ENCODE results near the gene TBC1D1. TPM values are rescaled to one million over a fixed set of nuclear protein-coding genes. Genes with fewer than 3 reads are reported as not detected.
A peak's percentile ranks its signal among the peaks of the same experiment; 100 is the strongest.

TBC1D1 gene
- total RNA-seq, 4 donors from 2014 or later: 111 to 176 (median 142) TPM

- Histone ChIP-seq H3K27me3 (no peaks in the 10 kb centered on the region), H3K4me3 (no peak overlapping the region), H3K4me1 (no peaks in the 10 kb centered on the region), H3K9me3 (no peaks in the 10 kb centered on the region), H3K27ac (no peak overlapping the region), H3K36me3 (peaks cover 0 to 35% of the 10 kb centered on the region in 2 donors)
- ATAC-seq (no peak), DNase-seq (no peak)
- intact Hi-C loops (cut with DNase I; ENCODE audit: low total_unique reads): loop anchor here (10.0 kb wide), 1 partner anchor 1029 kb away; no protein-coding TSS in a partner anchor
- in situ Hi-C loops (cut with MboI; ENCODE audit: low sequenced_read_pairs in 4 of 4): no loop called here
- TF ChIP-seq CTCF (IDR thresholded peaks at IDR 0.05 in 4 of 5, conservative IDR thresholded peaks at IDR 0.05 in 1 of 5) (no peak), POLR2A (IDR thresholded peaks at IDR 0.05) (no peak)
Measured at GRCh38 chr4:38024206-38024509, 133.3 kb downstream of the TBC1D1 start.

DNA sequence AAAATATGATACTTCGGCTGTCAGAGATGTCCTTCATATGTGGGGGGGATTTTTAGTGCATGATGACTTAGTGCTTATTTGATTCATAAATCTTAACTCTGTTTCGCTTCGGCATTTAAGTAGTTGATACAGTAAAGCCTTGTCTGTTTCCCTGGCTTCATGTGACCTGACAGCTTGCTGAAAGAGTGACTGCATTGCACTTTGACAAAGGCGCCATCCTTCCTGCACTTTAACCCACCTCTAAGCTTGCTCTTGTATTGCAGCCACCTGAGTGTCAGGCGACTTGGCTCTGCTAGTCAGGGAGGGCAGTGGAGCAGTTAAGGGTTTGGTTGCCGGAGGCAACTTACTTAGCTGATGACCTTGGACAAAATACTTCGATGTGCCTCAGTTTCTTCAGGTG lies 134.8 kb downstream of the TBC1D1 start:
- intact Hi-C loops (cut with DNase I; ENCODE audit: low total_unique reads): loop anchor here (10.0 kb wide), 1 partner anchor 1031 kb away; no protein-coding TSS in a partner anchor

GRCh38 chr4:38026158-38026740 lies 135.4 kb downstream of the TBC1D1 start:
- Histone ChIP-seq H3K27ac (no peak overlapping the region), H3K4me1 (no peaks in the 10 kb centered on the region), H3K27me3 (no peaks in the 10 kb centered on the region), H3K9me3 (no peaks in the 10 kb centered on the region), H3K36me3 (peaks cover 0 to 53% of the 10 kb centered on the region in 2 donors), H3K4me3 (no peak overlapping the region)
- in situ Hi-C loops (cut with MboI; ENCODE audit: low sequenced_read_pairs in 4 of 4) (loop anchor here in 2 of 4 donors (25.0 kb wide), 1 partner anchor 414 kb away; no protein-coding TSS in a partner anchor), intact Hi-C loops (cut with DNase I; ENCODE audit: low total_unique reads) (loop anchor here (10.0 kb wide), 1 partner anchor 1031 kb away; no protein-coding TSS in a partner anchor)
- DNase-seq (no peak), ATAC-seq (no peak)
- TF ChIP-seq POLR2A (IDR thresholded peaks at IDR 0.05) (no peak), CTCF (IDR thresholded peaks at IDR 0.05 in 4 of 5, conservative IDR thresholded peaks at IDR 0.05 in 1 of 5) (no peak)

More for the DNA sequence above, 134.8 kb downstream of the TBC1D1 start:
- Histone ChIP-seq H3K36me3 (peaks cover 0 to 50% of the 10 kb centered on the region in 2 donors), H3K27ac (no peak overlapping the region), H3K9me3 (no peaks in the 10 kb centered on the region), H3K4me3 (no peak overlapping the region), H3K27me3 (no peaks in the 10 kb centered on the region), H3K4me1 (no peaks in the 10 kb centered on the region)
- in situ Hi-C loops (cut with MboI; ENCODE audit: low sequenced_read_pairs in 4 of 4): loop anchor here in 2 of 4 donors (25.0 kb wide), 1 partner anchor 413 kb away; no protein-coding TSS in a partner anchor
- no peak for TF ChIP-seq CTCF (IDR thresholded peaks at IDR 0.05 in 4 of 5, conservative IDR thresholded peaks at IDR 0.05 in 1 of 5)
- TF ChIP-seq POLR2A (IDR thresholded peaks at IDR 0.05): no peak
- no peak for ATAC-seq
- no peak for DNase-seq

DNA sequence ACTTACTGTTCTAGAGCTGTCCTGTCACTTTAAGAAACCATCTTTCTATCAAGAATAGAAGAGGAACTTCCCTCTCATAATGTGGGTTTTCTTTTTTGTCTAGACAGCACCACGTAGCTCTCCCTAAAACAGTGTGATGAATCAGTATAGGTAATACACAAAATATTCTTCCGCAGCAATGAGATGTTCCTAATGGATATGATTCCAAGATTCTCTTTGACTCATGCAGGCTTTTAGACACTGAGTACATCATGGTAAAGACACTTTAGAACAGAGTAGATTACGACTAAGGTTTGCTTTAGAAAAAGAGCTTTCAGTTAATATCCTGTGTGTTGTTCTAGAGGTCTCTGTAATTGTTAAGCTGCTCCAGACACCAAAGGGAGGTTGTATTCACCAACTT lies 139.1 kb downstream of the TBC1D1 start:
- DNase-seq: no peak
- no peak for ATAC-seq
- no peaks in the 10 kb centered on the region for H3K27me3 ChIP-seq
- in situ Hi-C loops (cut with MboI; ENCODE audit: low sequenced_read_pairs in 4 of 4): loop anchor here (5.0 to 25.0 kb wide), 4 partner anchors 225 to 425 kb away; no protein-coding TSS in a partner anchor
- no peaks in the 10 kb centered on the region for H3K9me3 ChIP-seq
- intact Hi-C loops (cut with DNase I; ENCODE audit: low total_unique reads): no loop called here
- no peak overlapping the region for H3K4me3 ChIP-seq
- H3K4me1 ChIP-seq: peaks cover 0 to 3% of the 10 kb centered on the region in 2 donors
- no peak for TF ChIP-seq POLR2A (IDR thresholded peaks at IDR 0.05)
- no peak for TF ChIP-seq CTCF (IDR thresholded peaks at IDR 0.05 in 4 of 5, conservative IDR thresholded peaks at IDR 0.05 in 1 of 5)
- peak overlapping the region in 1 of 4 donors; percentile 28 for H3K27ac ChIP-seq
- H3K36me3 ChIP-seq: peaks cover 0 to 50% of the 10 kb centered on the region in 2 donors
